Activated CD8-positive, alpha-beta T cell treated with anti-CD3 and anti-CD28 coated beads for 36 hours (primary cell): Measurements from ENCODE around the gene ADGRG7. TPM values are rescaled to one million over a fixed set of nuclear protein-coding genes. Genes with fewer than 3 reads are reported as not detected.

Experiments
- ATAC-seq: fragments of 200-7000 bp; cut with Tn5 transposase; one replicate; pipeline ENCODE4 v1.10.0; 2021; ENCODE audit warnings: mild to moderate bottlenecking, moderate library complexity
- CTCF ChIA-PET: fragments of 350-600 bp; sonication (Branson Sonifier 250); formaldehyde crosslinking; loops from one replicate; lab custom pipeline; 2021; ENCODE audit warnings: antibody characterized with exemption; lab: Charles Lee
- POLR2A ChIA-PET: fragments of 350-600 bp; sonication (Branson Sonifier 250); formaldehyde crosslinking; loops from one replicate; lab custom pipeline; 2021; ENCODE audit warnings: antibody characterized with exemption; lab: Charles Lee
- DNase-seq: peaks from one replicate; pipeline ENCODE4 v3.0.0-alpha.2; 2020
- H3K27ac Mint-ChIP-seq: one replicate; pipeline ENCODE4 v1.8.0; 2021; ENCODE audit warnings: mild to moderate bottlenecking, mixed read lengths
- H3K27me3 Mint-ChIP-seq: one replicate; pipeline ENCODE4 v1.8.0; 2021; ENCODE audit warnings: mixed read lengths
- H3K36me3 Mint-ChIP-seq: one replicate; pipeline ENCODE4 v1.8.0; 2021; ENCODE audit warnings: low read depth, mixed read lengths
- H3K4me1 Mint-ChIP-seq: one replicate; pipeline ENCODE4 v1.8.0; 2021; ENCODE audit warnings: low read depth, mixed read lengths
- H3K4me3 Mint-ChIP-seq: one replicate; pipeline ENCODE4 v1.8.0; 2021; ENCODE audit warnings: mild to moderate bottlenecking, moderate library complexity, mixed read lengths
- H3K9me3 Mint-ChIP-seq: one replicate; pipeline ENCODE4 v1.8.0; 2021; ENCODE audit warnings: mixed read lengths
- CTCF ChIP-seq: fragments of 200-600 bp; IDR thresholded peaks from one replicate; pipeline ENCODE4 v1.8.0; 2022; ENCODE audit warnings: antibody characterized with exemption, mild to moderate bottlenecking
- intact Hi-C: fragments of 100-400 bp; cut with micrococcal nuclease; formaldehyde crosslinking; loops from one replicate; pipeline ENCODE4 v1.10.0; 2022
- total RNA-seq, 2 experiments: library from RNA; stranded (reverse); gene quantifications; one replicate each; pipeline ENCODE4 v1.2.3, GENCODE V29; 2021

Gene ADGRG7
- total RNA-seq, 2 experiments from 2014 or later = 21.2 to 24.7 TPM

DNA sequence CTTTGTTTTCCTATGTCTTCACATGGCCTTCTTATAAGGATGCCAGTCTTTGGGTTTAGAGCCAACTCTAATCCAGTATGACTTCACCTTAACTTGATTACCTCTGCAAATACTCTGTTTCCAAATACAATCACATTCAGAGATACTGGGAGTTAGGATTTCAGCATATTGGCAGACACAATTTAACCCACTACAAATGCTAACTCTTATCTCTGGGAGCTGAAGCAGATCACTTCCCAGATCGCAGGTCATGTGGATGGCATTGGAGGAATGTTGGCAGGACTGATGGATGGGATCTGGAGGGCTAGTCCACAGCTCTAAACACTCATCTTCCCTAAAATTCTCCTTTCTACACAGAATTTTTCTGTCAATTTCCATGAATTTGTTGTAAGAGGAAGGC lies 46.2 kb upstream of the ADGRG7 start:
- Mint-ChIP-seq H3K27me3 (no peaks in the 10 kb centered on the region), H3K9me3 (no peaks in the 10 kb centered on the region), H3K27ac (no peak overlapping the region), H3K4me3 (no peak overlapping the region), H3K36me3 (no peaks in the 10 kb centered on the region), H3K4me1 (peaks cover 5% of the 10 kb centered on the region)
- ATAC-seq (no peak), DNase-seq (no peak)
- ChIA-PET POLR2A (no interaction called here), CTCF (no interaction called here)
- intact Hi-C loops = no loop called here
- no peak for TF ChIP-seq CTCF

- intact Hi-C loops = no loop called here
- ChIA-PET POLR2A (no interaction called here), CTCF (no interaction called here)
- no peaks in the 10 kb centered on the region for H3K27me3 Mint-ChIP-seq
- TF ChIP-seq CTCF = no peak
- DNase-seq (no peak), ATAC-seq (no peak)
- H3K36me3 Mint-ChIP-seq = no peaks in the 10 kb centered on the region
- no peaks in the 10 kb centered on the region for H3K9me3 Mint-ChIP-seq
- no peak overlapping the region for H3K27ac Mint-ChIP-seq
- H3K4me1 Mint-ChIP-seq = peaks cover 5% of the 10 kb centered on the region
- H3K4me3 Mint-ChIP-seq = no peak overlapping the region
Observed at GRCh38 chr3:100563652-100564211, 45.7 kb upstream of the ADGRG7 start.

DNA sequence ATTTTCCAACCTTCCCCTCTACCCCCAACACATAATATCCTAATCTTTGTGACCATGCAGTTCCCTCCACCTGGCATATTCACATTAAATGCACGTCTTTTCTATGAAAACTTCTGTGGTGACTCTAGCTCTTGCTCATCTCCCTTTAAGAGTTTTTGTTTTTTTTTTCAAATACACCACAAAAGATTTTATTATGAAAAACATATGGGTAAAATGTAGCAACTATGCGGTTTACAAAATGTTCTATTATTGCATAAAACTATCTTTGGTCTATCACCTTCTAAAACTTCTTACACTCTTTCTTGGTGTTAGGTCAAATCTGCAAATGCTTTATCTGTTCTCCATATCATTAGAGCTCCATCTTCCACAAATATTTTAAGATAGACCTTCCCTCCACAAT lies 38.6 kb upstream of the ADGRG7 start:
- ChIA-PET POLR2A (no interaction called here), CTCF (interaction anchor here (1.9 kb wide), 1 partner anchor 19 kb away, joined by 6 read pairs; no protein-coding TSS in a partner anchor)
- no peaks in the 10 kb centered on the region for H3K9me3 Mint-ChIP-seq
- no peaks in the 10 kb centered on the region for H3K4me1 Mint-ChIP-seq
- no peak overlapping the region for H3K4me3 Mint-ChIP-seq
- peaks cover 2% of the 10 kb centered on the region for H3K27me3 Mint-ChIP-seq
- TF ChIP-seq CTCF = no peak
- intact Hi-C loops = no loop called here
- no peak for DNase-seq
- ATAC-seq = no peak
- H3K27ac Mint-ChIP-seq = no peak overlapping the region
- no peaks in the 10 kb centered on the region for H3K36me3 Mint-ChIP-seq

DNA sequence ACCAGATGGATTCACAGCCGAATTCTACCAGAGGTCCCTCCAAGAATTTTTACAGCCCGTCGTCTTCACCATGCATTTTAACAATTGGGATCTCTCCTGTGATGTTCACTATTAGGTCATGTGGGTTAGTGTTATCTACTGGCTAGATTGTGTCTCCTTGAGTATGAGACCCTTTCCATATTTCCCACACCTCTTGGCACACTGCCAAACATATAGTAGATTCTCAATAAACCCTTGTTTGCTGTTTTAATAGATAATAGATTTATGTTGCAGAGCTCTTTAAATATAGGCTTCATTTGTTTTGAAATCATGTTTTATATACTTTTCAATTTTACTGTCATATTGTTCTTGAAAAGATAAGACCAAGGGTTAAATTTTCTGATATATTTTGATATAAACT lies 34.9 kb upstream of the ADGRG7 start:
- no peaks in the 10 kb centered on the region for H3K36me3 Mint-ChIP-seq
- intact Hi-C loops = no loop called here
- H3K4me1 Mint-ChIP-seq = no peaks in the 10 kb centered on the region
- ChIA-PET CTCF (interaction anchor here (2.3 kb wide), 1 partner anchor 15 kb away, joined by 9 read pairs; no protein-coding TSS in a partner anchor), POLR2A (no interaction called here)
- ATAC-seq (no peak), DNase-seq (no peak)
- H3K9me3 Mint-ChIP-seq = no peaks in the 10 kb centered on the region
- TF ChIP-seq CTCF = no peak
- no peak overlapping the region for H3K4me3 Mint-ChIP-seq
- peaks cover 2% of the 10 kb centered on the region for H3K27me3 Mint-ChIP-seq
- H3K27ac Mint-ChIP-seq = no peak overlapping the region

GRCh38 chr3:100575704-100576103 lies 33.7 kb upstream of the ADGRG7 start:
- no peak for TF ChIP-seq CTCF
- no peak for ATAC-seq
- ChIA-PET POLR2A (no interaction called here), CTCF (interaction anchor here (1.7 to 2.3 kb wide), 2 partner anchors 14 to 113 kb away, joined by 5 to 9 read pairs; no protein-coding TSS in a partner anchor)
- DNase-seq = no peak
- H3K4me1 Mint-ChIP-seq = no peaks in the 10 kb centered on the region
- intact Hi-C loops = no loop called here
- no peaks in the 10 kb centered on the region for H3K36me3 Mint-ChIP-seq
- H3K27ac Mint-ChIP-seq = no peak overlapping the region
- peaks cover 2% of the 10 kb centered on the region for H3K27me3 Mint-ChIP-seq
- H3K4me3 Mint-ChIP-seq = no peak overlapping the region
- no peaks in the 10 kb centered on the region for H3K9me3 Mint-ChIP-seq
